ENCODE results near the gene EXD3. TPM values are rescaled to one million over a fixed set of nuclear protein-coding genes. Genes with fewer than 3 reads are reported as not detected.
A peak's percentile ranks its signal among the peaks of the same experiment; 100 is the strongest.

EXD3 gene
- total RNA-seq, 1 experiment from 2014 or later = 4.0 TPM

- DNase-seq (ENCODE audit: low read depth) = no peak
Observed at GRCh38 chr9:137309368-137310188, 113.4 kb downstream of the EXD3 start.

DNA sequence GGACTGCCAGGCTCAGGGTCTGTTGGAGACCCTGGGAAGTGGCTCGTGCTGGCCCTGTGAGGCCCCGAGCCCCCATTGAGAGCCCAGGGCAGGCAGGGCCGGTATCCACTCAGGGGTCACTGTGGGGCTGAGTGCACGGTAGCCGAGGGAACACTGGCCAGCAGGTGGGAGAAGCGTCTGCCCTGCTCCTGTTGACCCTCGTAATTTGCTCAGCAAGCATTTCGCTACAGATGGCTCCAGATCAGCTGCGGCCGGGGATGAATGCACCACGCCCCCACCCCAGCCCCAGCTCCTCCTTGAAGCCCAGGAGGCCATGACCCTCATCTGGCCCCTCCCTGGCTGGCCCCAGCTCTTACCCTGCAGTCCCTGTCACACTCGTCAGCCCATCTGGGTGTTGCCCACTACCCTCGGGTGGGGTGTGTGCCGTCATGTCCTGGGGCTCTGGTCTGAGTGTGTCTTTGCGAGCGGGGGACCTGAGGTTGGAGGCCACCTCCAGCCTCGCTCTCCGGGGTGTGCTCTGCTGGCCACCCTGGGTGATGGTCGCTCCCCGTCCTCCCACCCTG, 114.8 kb downstream of the EXD3 start:
- DNase-seq (ENCODE audit: low read depth) = no peak

DNA sequence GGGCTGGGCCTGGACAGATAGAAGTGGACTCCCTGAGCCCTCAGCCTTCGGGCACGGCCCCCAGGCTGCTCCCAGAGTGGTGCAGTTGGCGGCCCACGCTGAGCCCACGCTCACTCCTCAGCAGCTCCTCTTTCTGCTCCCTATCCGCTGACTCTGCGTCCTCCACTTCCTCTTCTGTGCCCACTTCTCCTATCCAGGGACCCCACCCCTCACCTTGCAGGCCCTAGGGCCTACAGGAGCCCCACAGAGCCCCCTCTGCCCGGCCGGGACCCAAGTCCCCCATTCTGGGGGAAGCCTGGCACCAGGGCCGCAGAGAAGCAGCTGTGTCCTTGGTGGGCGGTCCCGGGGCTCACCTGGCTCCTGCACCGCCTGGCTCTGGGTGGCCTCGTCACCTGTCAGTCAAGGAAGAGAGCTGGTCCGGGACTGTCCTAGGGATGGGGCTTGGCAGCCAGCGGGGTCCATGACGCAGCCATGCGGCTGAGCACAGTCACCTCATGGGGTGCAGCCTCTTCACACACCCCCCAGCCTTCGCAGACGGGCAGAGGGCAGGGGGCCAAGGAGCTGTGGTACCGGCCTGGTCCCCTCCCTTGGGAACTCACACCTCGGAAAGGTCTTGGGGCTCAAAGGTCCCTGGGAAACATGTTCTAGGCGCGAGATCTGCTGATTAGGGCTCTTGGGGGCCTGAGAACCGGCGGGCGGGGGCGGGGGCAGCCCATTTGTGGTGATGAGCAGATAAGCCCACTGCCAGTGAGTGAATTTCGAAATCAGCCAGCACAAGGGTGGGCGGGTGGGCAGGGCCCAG, 115.5 kb downstream of the EXD3 start:
- no peak for DNase-seq (ENCODE audit: low read depth)

DNA sequence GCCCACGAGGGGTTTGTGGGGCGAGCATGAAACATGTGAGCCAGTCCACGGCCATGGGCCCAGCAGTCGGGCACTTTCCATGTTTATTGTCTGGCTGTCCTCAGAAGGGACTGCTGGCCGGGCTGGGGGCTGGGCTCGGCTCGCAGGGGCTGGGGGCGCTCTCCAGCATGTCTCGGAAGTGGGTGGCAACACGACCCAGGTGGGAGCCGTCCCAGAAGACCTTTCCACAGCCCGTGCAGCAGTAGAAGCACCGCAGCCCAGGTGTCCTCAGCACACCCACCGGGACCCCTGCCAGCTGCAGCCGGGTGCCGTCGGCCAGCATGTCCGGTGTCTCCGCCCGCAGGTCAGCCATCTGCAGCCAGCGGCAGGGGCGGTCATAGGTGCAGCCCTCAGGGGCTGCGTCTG, 116.1 kb downstream of the EXD3 start:
- DNase-seq (ENCODE audit: low read depth) = no peak

GRCh38 chr9:137306066-137306849, 116.7 kb downstream of the EXD3 start:
- no peak for DNase-seq (ENCODE audit: low read depth)

DNA sequence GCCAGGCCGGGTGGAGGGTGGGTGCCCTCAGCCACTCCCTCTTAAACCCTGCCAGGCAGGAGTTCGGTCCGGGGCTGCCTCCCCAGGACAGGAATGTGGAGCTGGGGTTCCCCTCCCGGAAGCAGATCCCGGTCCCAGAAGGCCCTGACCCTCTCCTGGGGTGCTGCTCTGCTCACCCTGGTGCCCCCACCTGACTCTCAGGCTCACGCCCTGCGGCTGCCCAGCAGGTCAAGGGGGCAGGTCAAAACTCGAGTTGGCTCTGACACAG, 117.2 kb downstream of the EXD3 start:
- DNase-seq (ENCODE audit: low read depth) = no peak

- DNase-seq (ENCODE audit: low read depth) = no peak
Observed at GRCh38 chr9:137305060-137305797, 117.7 kb downstream of the EXD3 start.

GRCh38 chr9:137304383-137305059, 118.4 kb downstream of the EXD3 start:
- DNase-seq (ENCODE audit: low read depth) = no peak

DNA sequence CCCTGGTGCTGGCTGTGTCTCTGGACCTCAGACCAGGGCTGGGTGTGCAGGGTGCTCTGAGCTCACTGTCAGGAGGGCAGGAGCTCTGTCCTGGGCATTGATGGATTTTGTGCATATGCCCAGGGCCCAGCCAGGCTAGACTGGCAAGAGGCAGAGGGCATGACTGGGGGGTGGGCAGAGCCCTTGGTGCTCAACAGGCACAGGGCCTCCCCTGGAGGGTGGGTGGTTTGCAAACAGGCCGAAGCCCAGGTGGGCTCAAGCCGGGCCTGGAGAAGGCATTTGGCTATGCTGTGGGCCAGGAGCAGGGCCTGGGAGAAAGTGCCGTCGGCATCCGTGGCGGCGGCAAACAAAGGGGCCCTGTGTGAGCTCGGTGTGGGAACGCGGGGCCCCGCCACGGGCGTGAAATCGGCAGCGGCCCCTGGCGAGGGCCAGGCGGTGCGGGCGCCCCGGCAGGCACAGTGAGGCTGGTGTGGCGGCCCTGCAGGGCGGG, 119.0 kb downstream of the EXD3 start:
- no peak for DNase-seq (ENCODE audit: low read depth)

- DNase-seq (ENCODE audit: low read depth) = no peak
Observed at GRCh38 chr9:137303151-137303892, 119.6 kb downstream of the EXD3 start.

GRCh38 chr9:137302449-137303150, 120.4 kb downstream of the EXD3 start:
- DNase-seq (ENCODE audit: low read depth) = no peak

- peak; percentile 55 for DNase-seq (ENCODE audit: low read depth)
Observed at GRCh38 chr9:137302118-137302448, 120.9 kb downstream of the EXD3 start, which contains the start of gene NRARP. NRARP (minus strand) TSS chr9:137302271; CDS start chr9:137301928, 343 bp downstream.

DNA sequence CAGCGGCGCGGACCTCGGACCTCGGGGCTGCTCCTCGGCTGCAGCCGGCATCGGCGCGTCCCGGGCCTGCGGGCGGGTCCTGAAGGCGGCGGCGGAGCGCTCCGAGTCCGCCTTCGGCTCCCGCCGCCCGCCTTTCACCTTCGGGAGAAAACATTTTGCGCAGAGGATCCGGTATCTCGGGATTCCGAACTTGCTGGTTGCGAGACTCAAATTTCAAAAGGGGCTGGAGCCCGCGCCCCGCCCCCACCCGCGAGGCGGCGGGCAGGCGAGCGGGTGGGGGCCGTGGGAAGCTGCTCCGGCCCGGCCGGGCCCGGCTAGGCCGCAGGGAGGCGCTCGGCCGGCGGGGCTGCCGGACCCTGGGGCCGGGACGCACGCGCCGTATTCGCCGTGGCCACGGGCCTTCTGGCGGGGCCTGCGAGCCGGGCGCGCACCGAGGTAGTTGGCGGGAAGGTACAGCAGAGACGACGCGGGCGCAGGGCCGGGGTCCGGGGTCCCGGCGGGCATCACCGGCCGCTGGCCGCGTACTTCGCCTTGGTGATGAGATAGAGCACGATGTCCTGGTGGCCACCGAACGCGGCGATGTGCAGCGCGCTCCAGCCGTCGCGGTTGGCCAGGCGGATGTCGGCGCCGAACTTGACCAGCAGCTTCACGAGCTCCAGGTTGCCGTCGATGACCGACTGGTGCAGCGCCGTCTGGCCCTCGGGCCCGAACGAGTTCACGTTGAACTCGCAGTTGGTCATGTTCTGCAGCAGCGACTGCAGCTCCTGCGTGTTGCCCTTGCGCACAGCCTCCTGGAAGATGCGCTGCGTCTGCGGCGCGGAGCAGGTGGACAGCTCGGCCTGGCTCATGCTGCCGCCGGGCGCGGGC, 121.6 kb downstream of the EXD3 start:
- DNase-seq (ENCODE audit: low read depth) = peak; percentile 18

GRCh38 chr9:137300567-137301080, 122.3 kb downstream of the EXD3 start:
- DNase-seq (ENCODE audit: low read depth) = no peak

GRCh38 chr9:137299938-137300337, 123.0 kb downstream of the EXD3 start:
- no peak for DNase-seq (ENCODE audit: low read depth)

GRCh38 chr9:137299203-137299565, 123.8 kb downstream of the EXD3 start:
- no peak for DNase-seq (ENCODE audit: low read depth)

DNA sequence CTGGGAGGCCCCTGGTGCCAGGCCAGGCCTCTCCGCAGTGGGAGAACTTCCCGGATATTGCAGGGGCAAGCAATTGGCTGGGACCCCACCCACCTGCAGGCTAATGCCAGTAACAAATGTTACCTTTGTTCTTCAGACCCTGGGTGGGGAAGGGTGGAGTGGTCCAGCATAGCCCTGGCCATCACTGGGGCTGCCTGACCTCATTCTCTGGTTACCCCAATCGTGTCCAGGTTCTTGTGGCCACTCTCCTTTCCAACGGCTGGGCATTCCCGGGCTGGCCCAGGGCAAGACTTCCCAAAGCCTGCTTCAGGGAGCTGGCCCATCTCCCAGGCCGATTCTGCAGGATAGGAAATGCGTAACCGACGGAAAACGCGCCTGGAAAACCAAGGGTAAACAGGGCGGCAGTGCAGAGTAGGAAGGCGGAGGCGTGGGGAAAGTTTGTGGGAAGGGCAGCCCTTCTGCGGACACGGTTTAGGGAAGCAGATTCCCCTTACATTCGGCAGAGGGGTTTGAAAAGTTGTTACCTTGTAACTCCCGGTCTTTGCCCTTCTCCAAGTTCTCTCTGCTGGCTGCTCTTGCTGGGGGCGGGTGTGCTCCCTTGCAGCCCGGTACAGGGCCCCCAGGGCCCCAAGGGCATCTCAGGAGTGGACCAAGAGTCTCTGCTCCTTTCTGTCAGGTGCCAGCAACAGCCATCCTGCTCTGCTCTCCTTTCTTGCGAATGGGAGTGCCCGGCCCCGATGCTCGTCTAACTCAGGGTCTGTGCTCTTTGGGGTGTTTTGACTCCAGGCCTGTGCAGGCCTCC, 124.4 kb downstream of the EXD3 start:
- DNase-seq (ENCODE audit: low read depth) = no peak

Data from LHCN-M2 (cell line).